HEK293 (cell line): ENCODE data around the gene CDR2L.

Source experiments
- AEBP2 ChIP-seq: fragments of 450-650 bp; formaldehyde crosslinking; IDR thresholded peaks from 2 replicates; pipeline ENCODE4 v1.5.1; 2016; ENCODE audit warnings: missing biosample characterization, missing genetic modification characterization, borderline replicate concordance
- GLIS2 ChIP-seq: fragments of 450-650 bp; formaldehyde crosslinking; IDR thresholded peaks from 2 replicates; pipeline ENCODE4 v1.5.1; 2016; ENCODE audit warnings: missing biosample characterization, missing genetic modification characterization
- HOXA7 ChIP-seq: sonication (generic); formaldehyde crosslinking; IDR thresholded peaks from 2 replicates; pipeline ENCODE4 v1.8.1; 2022; ENCODE audit warnings: missing genetic modification reagents, borderline replicate concordance
- KLF17 ChIP-seq: fragments of 450-650 bp; formaldehyde crosslinking; IDR thresholded peaks from 2 replicates; pipeline ENCODE4 v1.5.1; 2016; ENCODE audit warnings: missing biosample characterization, missing genetic modification characterization
- MYNN ChIP-seq: fragments of 450-650 bp; formaldehyde crosslinking; IDR thresholded peaks from 2 replicates; pipeline ENCODE4 v1.5.1; 2016; ENCODE audit warnings: missing biosample characterization, missing genetic modification characterization, borderline replicate concordance
- SCRT2 ChIP-seq: fragments of 450-650 bp; formaldehyde crosslinking; IDR thresholded peaks from 2 replicates; pipeline ENCODE4 v1.5.1; 2016; ENCODE audit warnings: missing biosample characterization, missing genetic modification characterization
- SETDB1 ChIP-seq: IDR thresholded peaks from one replicate; pipeline ENCODE4 v1.6.1; 2017; ENCODE audit warnings: mild to moderate bottlenecking, low read length, moderate library complexity, mixed read lengths; ENCODE audit not compliant: insufficient read length
- ZBTB21 ChIP-seq: fragments of 450-650 bp; formaldehyde crosslinking; IDR thresholded peaks from 2 replicates; pipeline ENCODE4 v1.5.1; 2017; ENCODE audit warnings: missing biosample characterization, missing genetic modification characterization
- ZBTB26 ChIP-seq: fragments of 450-650 bp; formaldehyde crosslinking; optimal IDR thresholded peaks from 2 replicates; pipeline ENCODE3; 2016; ENCODE audit warnings: missing biosample characterization, mild to moderate bottlenecking, missing genetic modification characterization
- ZBTB49 ChIP-seq: fragments of 450-650 bp; formaldehyde crosslinking; IDR thresholded peaks from 2 replicates; pipeline ENCODE4 v1.5.1; 2016; ENCODE audit warnings: missing biosample characterization, missing genetic modification characterization, low read depth
- ZBTB8A ChIP-seq: fragments of 450-650 bp; formaldehyde crosslinking; IDR thresholded peaks from 2 replicates; pipeline ENCODE4 v1.5.1; 2016; ENCODE audit warnings: missing biosample characterization, missing genetic modification characterization
- ZFHX2 ChIP-seq: fragments of 450-650 bp; formaldehyde crosslinking; conservative IDR thresholded peaks from 2 replicates; pipeline ENCODE4 v1.5.1; 2016; ENCODE audit warnings: missing biosample characterization, missing genetic modification characterization
- ZFP37 ChIP-seq: fragments of 450-650 bp; formaldehyde crosslinking; IDR thresholded peaks from 2 replicates; pipeline ENCODE4 v1.5.1; 2016; ENCODE audit warnings: missing biosample characterization, missing genetic modification characterization
- ZFP69B ChIP-seq: fragments of 450-650 bp; formaldehyde crosslinking; IDR thresholded peaks from 2 replicates; pipeline ENCODE4 v1.5.1; 2016; ENCODE audit warnings: missing biosample characterization, missing genetic modification characterization
- ZIC2 ChIP-seq: fragments of 450-650 bp; formaldehyde crosslinking; IDR thresholded peaks from 2 replicates; pipeline ENCODE4 v1.5.1; 2016; ENCODE audit warnings: missing biosample characterization, missing genetic modification characterization
- ZNF133 ChIP-seq: fragments of 450-650 bp; formaldehyde crosslinking; IDR thresholded peaks from 2 replicates; pipeline ENCODE4 v1.5.1; 2016; ENCODE audit warnings: missing biosample characterization, missing genetic modification characterization
- ZNF202 ChIP-seq: fragments of 450-650 bp; formaldehyde crosslinking; IDR thresholded peaks from 2 replicates; pipeline ENCODE4 v1.5.1; 2016; ENCODE audit warnings: missing biosample characterization, missing genetic modification characterization, borderline replicate concordance
- ZNF302 ChIP-seq: fragments of 450-650 bp; formaldehyde crosslinking; IDR thresholded peaks from 2 replicates; pipeline ENCODE4 v1.5.1; 2016; ENCODE audit warnings: missing biosample characterization, missing genetic modification characterization, low read depth
- ZNF311 ChIP-seq: fragments of 450-650 bp; formaldehyde crosslinking; IDR thresholded peaks from 2 replicates; pipeline ENCODE4 v1.5.1; 2017; ENCODE audit warnings: missing biosample characterization, missing genetic modification characterization, borderline replicate concordance
- ZNF324 ChIP-seq: fragments of 450-650 bp; formaldehyde crosslinking; IDR thresholded peaks from 2 replicates; pipeline ENCODE4 v1.5.1; 2016; ENCODE audit warnings: missing biosample characterization, missing genetic modification characterization
- ZNF362 ChIP-seq: fragments of 450-650 bp; formaldehyde crosslinking; IDR thresholded peaks from 2 replicates; pipeline ENCODE4 v1.5.1; 2016; ENCODE audit warnings: missing biosample characterization, missing genetic modification characterization
- ZNF394 ChIP-seq: fragments of 450-650 bp; formaldehyde crosslinking; IDR thresholded peaks from 2 replicates; pipeline ENCODE4 v1.5.1; 2016; ENCODE audit warnings: missing biosample characterization, missing genetic modification characterization, mild to moderate bottlenecking, moderate library complexity, borderline replicate concordance
- ZNF398 ChIP-seq: fragments of 450-650 bp; formaldehyde crosslinking; IDR thresholded peaks from 2 replicates; pipeline ENCODE4 v1.5.1; 2017; ENCODE audit warnings: missing biosample characterization, missing genetic modification characterization
- ZNF514 ChIP-seq: fragments of 450-650 bp; formaldehyde crosslinking; IDR thresholded peaks from 2 replicates; pipeline ENCODE4 v1.5.1; 2016; ENCODE audit warnings: missing biosample characterization, missing genetic modification characterization
- ZNF580 ChIP-seq: fragments of 450-650 bp; formaldehyde crosslinking; IDR thresholded peaks from 2 replicates; pipeline ENCODE4 v1.5.1; 2016; ENCODE audit warnings: missing biosample characterization, missing genetic modification characterization
- ZNF596 ChIP-seq: fragments of 450-650 bp; IDR thresholded peaks from 2 replicates; pipeline ENCODE4 v1.5.0; 2018; ENCODE audit warnings: missing biosample characterization, mild to moderate bottlenecking, missing genetic modification characterization, moderate library complexity
- ZNF610 ChIP-seq: fragments of 450-650 bp; formaldehyde crosslinking; IDR thresholded peaks from 2 replicates; pipeline ENCODE4 v1.5.1; 2016; ENCODE audit warnings: missing biosample characterization, missing genetic modification characterization, borderline replicate concordance
- ZNF660 ChIP-seq: fragments of 450-650 bp; IDR thresholded peaks from 2 replicates; pipeline ENCODE4 v1.5.1; 2018; ENCODE audit warnings: missing biosample characterization, mild to moderate bottlenecking, missing genetic modification characterization
- ZSCAN4 ChIP-seq: fragments of 450-650 bp; formaldehyde crosslinking; IDR thresholded peaks from 2 replicates; pipeline ENCODE4 v1.5.1; 2017; ENCODE audit warnings: missing biosample characterization, missing genetic modification characterization

Gene CDR2L

GRCh38 chr17:75012346-75013091, 25.1 kb downstream of the CDR2L start, which contains the start of gene MRPL58 (continued):
- TF ChIP-seq ZNF324 (tag by site-specific recombination) (peak; percentile 94), MYNN (no peak), GLIS2 (peak; percentile 92), ZNF394 (tag by site-specific recombination) (peak; percentile 49; the same call in 1 of the 2 replicates), ZNF202 (tag by site-specific recombination) (no peak), ZNF302 (tag by site-specific recombination) (no peak), ZNF580 (tag by site-specific recombination) (peak; percentile 93), ZFP69B (tag by site-specific recombination) (peak; percentile 85), ZBTB8A (tag by site-specific recombination) (peak; percentile 75), SETDB1 (no peak), ZNF398 (tag by site-specific recombination) (peak; percentile 25; the same call in 1 of the 2 replicates), ZNF596 (tag by site-specific recombination) (no peak), AEBP2 (tag by site-specific recombination) (no peak), ZNF660 (tag by site-specific recombination) (peak; percentile 97), SCRT2 (tag by site-specific recombination) (peak; percentile 33; the same call in 1 of the 2 replicates), ZNF362 (tag by site-specific recombination) (no peak), ZBTB21 (tag by site-specific recombination) (peak; percentile 75), ZNF133 (tag by site-specific recombination) (0 out of 2 replicates have a peak, but pooled peaks have one; percentile 13), KLF17 (tag by site-specific recombination) (peak; percentile 78), ZBTB26 (tag by site-specific recombination) (peak; percentile 65), ZNF610 (tag by site-specific recombination) (peak; percentile 83), ZNF311 (no peak), HOXA7 (CRISPR knock-in tag) (no peak), ZBTB49 (tag by site-specific recombination) (no peak), ZNF514 (tag by site-specific recombination) (no peak), ZFHX2 (peak; percentile 70), ZIC2 (tag by site-specific recombination) (peak; percentile 44), ZFP37 (peak; percentile 89), ZSCAN4 (tag by site-specific recombination) (0 out of 2 replicates have a peak, but pooled peaks have one; percentile 21)
